ENCODE data around the gene CACNA1S.

The CACNA1S gene

GRCh38 chr1:201112173-201112731, at the start of gene CACNA1S:
TSS of gene CACNA1S (minus strand) at chr1:201112426. CDS start at chr1:201112339, 87 bp downstream.
- no peak for DNase-seq (ENCODE audit: low spot score)

- no peak for DNase-seq (ENCODE audit: low spot score)
Measured at GRCh38 chr1:201157949-201158348, 45.7 kb upstream of the CACNA1S start.

- DNase-seq (ENCODE audit: low spot score): no peak
Measured at GRCh38 chr1:201156819-201157218, 44.6 kb upstream of the CACNA1S start.

GRCh38 chr1:201156346-201156745, 44.1 kb upstream of the CACNA1S start:
- DNase-seq (ENCODE audit: low spot score): no peak

GRCh38 chr1:201155354-201155753, 43.1 kb upstream of the CACNA1S start:
- no peak for DNase-seq (ENCODE audit: low spot score)

- DNase-seq (ENCODE audit: low spot score): peak; percentile 96
Measured at GRCh38 chr1:201154389-201155165, 42.4 kb upstream of the CACNA1S start, which contains the start of gene TMEM9. TSS of gene TMEM9 (minus strand) at chr1:201154474. CDS start at chr1:201153923, 551 bp downstream.

DNA sequence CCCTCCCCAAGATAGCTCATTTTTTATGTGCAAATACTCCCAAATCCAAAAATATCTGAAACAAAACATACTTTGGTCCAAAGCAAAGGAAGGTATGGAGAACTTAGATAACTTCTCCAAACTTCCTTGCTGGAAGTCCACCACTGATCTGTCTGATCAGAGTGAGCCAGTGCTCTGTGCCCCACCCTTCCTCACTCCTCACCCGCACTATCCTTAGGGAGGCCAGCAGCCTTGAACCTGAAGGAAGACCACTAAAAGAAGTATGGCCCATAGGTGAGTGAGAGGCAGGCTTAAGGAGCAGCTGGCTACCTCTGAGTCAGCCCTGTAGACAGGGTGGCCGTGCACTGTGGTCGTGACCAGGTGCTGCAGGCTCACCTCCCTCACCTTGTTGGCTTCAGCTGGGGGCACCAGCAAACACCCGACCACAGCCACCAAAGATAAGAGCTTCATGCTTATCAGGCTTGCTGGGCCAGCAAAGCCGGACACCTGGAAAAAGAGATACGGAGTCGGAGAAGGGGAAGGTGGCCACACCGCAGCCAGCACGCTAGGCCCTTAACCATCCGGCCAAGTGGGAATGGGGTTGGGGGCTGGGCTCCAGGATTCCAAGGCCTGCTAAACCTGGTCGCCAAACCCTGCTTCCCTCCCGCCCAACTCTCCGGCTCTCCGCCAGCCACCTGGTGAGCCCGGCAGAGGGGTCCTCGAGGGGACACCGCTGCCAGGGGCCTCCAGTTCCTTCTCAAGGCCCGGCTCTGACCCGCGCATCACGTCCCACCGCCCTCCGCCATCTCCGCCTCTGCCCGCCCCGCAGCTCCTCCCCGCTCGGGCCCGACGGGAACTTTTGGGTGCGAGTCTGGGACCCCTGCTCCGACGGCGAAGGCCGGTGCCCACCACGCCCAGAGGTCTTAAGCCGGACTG, 41.5 kb upstream of the CACNA1S start:
- DNase-seq (ENCODE audit: low spot score): peak; percentile 52

GRCh38 chr1:201149400-201149799, 37.2 kb upstream of the CACNA1S start:
- peak; percentile 60 for DNase-seq (ENCODE audit: low spot score)

DNA sequence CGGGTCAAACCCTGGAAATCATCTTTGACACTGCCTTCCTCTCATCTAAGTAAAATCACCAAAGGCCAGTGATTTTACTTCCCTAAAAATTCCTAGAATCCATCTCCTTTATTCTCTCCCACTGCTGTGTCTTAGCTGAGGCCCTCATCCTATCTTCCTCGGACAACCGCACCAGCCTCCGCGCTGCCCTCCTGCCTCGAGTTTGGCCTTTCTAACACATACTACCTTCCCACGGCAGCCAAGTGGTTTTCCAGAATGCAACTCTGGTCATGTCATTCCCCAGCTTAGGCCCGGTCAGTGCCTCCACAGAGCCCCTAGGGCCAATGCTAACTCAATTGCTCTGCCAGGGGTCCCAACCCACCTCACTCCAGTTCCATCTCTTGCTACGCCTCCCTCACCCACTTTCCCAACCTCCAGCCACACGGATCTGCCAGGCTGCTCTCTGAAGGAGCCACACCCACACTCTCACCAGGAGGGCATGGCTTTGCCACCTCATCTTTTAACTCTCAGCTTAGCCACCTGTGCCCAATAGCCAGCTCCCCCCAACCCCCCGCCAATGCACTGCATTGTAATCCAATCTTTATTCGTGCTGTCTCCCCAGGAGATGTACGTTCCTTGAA, 35.3 kb upstream of the CACNA1S start:
- DNase-seq (ENCODE audit: low spot score): no peak

DNA sequence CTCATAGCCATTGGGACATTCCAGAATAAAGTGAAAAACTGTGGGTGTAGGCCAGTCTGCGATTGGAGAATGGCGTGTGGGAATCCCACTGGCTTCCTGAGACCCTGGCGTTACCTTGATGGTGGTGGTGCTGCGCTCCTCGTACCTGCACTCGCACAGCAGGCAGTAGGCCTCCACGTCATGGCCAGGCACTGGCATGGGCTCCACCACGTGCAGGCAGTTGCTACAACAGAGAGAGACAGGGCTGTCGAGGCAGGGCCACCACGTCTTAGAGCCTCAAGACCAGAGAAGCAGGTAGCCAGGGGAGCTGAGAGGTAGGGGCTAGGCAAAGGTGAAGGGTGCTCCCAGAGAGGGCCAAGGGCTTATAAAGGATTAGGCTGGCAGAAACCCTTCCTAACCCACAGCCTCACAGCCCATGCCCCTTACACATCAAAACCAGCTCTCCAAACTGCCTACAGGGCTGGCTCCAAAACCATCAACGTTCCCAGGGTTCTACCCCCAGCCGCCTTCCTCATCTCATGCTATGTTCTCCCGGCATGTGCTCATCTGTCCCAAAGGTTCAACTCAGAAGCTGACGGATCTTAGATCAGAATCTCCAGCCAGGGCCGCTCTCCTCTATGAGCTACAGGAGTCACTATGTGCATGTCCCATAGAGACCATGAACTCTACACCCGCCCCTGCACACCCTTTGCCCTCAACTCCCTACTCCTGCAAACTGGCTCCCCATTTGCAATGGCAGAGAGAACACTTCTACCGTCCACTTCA, 34.6 kb upstream of the CACNA1S start:
- no peak for DNase-seq (ENCODE audit: low spot score)

GRCh38 chr1:201145816-201146215, 33.6 kb upstream of the CACNA1S start:
- no peak for DNase-seq (ENCODE audit: low spot score)

DNA sequence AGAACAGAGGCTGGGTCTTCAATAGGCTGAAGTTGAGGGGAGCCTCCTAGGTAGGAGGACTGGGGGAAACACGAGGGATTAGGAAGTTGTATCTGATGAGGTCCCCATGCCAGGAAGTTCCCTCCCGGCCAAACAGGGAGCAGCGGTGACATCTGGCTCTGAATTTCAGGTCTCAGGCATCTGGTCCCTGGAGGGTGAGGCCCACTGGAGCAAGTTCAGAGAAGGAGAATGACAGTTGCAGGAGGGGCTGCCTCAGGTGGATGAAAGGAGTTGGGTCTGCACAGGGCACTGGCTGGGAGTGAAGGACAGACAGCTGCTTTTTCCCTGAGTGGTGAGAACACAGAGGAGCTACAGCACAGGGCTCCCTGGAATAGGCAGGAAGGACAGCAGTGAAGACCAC, 32.9 kb upstream of the CACNA1S start:
- no peak for DNase-seq (ENCODE audit: low spot score)

DNA sequence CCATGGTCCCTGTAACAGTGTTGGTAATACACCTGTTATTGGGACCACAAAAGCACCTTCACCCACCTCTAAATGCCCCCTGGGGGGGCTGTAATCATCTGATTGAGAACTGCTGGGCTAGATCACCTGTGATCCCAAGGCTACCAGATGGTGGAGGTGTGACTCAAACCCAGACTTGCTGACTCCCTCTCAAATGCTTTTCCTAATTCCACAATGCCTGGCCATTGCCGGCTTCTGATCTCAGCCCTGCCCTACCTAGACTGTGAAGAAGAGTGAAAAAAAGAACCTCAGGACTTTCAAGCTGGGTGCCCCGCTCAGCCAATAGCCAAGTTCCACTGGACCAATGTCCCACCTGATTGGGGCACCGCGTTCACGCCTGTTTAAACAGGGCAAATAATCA, 32.5 kb upstream of the CACNA1S start:
- DNase-seq (ENCODE audit: low spot score): no peak

- DNase-seq (ENCODE audit: low spot score): no peak
Measured at GRCh38 chr1:201143726-201144635, 31.8 kb upstream of the CACNA1S start.

DNA sequence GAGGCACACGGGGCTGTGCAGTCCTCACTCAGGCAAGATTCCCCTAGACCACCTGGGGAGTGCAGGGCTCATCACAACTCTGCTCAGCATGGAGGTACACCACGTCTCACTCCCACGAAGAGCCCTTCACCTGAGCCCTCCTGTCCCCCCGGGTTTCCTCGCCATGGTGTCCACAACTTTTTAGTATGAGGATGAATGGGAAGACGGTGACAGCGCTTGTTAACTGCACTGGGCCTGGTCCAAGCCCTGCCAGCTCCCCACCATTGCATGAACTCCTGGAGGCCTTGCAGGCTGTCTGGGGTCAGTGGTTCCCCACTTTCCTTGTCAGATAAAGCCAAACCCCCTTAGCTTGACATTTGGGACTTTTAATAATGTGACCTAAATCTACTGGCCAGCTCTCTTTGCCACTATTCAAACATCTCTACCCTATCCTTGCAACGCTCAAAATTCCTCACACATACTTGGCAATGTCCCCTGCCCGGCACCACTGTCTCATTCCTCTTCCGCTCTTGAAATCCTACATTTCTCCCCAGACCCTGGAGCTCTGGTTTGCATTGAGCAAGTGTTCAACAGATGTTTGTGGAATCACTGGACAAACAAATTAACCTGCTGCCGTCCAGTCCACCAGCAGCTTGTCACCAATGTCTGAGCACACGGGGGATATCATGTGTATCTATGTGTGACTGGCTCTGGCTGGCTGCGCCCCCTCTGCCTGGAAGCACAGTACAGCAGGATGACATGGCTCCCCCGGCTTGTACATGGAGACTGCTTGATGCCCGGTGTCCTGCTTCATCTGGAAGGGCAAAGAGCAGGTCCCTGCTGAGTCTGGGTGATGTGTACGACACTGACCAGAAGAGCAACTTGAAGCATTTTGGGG, 30.9 kb upstream of the CACNA1S start:
- no peak for DNase-seq (ENCODE audit: low spot score)

- DNase-seq (ENCODE audit: low spot score): no peak
Measured at GRCh38 chr1:201142011-201142848, 30.0 kb upstream of the CACNA1S start.

- no peak for DNase-seq (ENCODE audit: low spot score)
Measured at GRCh38 chr1:201141418-201141817, 29.2 kb upstream of the CACNA1S start.

GRCh38 chr1:201140941-201141260, 28.7 kb upstream of the CACNA1S start:
- no peak for DNase-seq (ENCODE audit: low spot score)

All from hematopoietic multipotent progenitor cell treated with erythropoietin and hydrocortisone succinate and interleukin-3 and kit ligand, for 15 days (in vitro differentiated cells).